Measurements from ENCODE around the gene ZNF524. TPM values are rescaled to one million over a fixed set of nuclear protein-coding genes. Genes with fewer than 3 reads are reported as not detected.
A peak's percentile ranks its signal among the peaks of the same experiment; 100 is the strongest.

Gene ZNF524, protein sequence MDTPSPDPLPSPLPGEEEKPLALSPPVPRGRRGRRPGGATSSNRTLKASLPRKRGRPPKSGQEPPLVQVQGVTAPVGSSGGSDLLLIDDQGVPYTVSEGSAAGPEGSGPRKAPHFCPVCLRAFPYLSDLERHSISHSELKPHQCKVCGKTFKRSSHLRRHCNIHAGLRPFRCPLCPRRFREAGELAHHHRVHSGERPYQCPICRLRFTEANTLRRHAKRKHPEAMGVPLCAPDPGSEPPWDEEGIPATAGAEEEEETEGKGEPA
- total RNA-seq, result 10 to 100 TPM; 30.2 to 54.8 TPM

DNA sequence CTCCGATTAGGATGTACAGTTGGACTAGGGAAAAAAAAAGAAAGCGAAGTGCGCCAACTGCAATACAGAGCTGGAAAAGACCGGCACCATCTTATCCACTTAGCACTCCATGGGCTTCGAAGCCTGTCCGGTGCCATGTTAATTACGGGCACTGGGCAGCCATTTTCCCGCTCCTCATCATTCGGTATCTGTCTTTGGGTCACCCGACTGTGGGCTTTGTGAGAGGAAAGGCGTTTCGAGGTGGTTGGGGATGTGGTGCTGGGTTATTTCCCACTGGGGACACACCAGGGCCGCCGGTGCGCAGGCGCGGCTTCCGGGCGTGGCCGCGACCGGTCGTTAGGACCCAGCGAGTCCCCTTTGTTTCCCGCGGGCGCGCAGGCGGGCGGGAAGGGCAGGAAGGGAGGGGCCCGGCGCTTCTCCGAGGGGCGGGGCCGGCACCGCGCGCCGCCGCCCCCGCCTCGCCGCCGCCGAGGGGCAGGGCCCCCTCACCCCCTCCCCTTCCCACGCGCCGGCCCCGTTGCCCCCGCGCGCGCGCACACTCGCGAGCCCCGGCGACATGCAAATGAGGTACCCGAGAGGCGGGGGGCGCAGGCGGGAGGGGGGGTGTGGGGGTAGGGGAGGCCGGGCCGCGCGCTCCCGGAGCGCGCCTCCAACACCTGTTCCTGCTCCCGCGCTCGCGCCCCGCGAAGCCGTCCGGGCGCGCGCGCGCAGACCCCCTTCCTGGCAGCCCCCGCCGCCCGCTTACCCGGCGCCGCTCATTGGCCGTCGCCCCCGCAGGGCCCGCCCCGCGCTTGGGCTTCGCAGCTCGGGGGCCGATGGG lies at the start of gene ZNF524:
Gene ZNF524 (plus strand): TSS at position 447 of the 820 bp plus-strand sequence. CDS start 1,825 bp downstream, outside the sequence.
- H3K27ac ChIP-seq, result peak within 1 kb of the TSS; percentile 92 to 98
- peak; percentile 84 for DNase-seq (ENCODE audit: low spot score)
- intact Hi-C loops (cut with DNase I), result loop anchor here (10.0 kb wide), 1 partner anchor 485 kb away; the partner anchor contains the start of gene PPP1R12C
- no peaks in the 10 kb centered on the region for H3K36me3 ChIP-seq
- peaks cover 4% of the 10 kb centered on the region for H3K4me1 ChIP-seq (replicated peaks)
- no peaks in the 10 kb centered on the region for H3K9me3 ChIP-seq
- H3K27me3 ChIP-seq (replicated peaks; ENCODE audit: insufficient read depth), result no peaks in the 10 kb centered on the region
- TF ChIP-seq, protein P1, sequence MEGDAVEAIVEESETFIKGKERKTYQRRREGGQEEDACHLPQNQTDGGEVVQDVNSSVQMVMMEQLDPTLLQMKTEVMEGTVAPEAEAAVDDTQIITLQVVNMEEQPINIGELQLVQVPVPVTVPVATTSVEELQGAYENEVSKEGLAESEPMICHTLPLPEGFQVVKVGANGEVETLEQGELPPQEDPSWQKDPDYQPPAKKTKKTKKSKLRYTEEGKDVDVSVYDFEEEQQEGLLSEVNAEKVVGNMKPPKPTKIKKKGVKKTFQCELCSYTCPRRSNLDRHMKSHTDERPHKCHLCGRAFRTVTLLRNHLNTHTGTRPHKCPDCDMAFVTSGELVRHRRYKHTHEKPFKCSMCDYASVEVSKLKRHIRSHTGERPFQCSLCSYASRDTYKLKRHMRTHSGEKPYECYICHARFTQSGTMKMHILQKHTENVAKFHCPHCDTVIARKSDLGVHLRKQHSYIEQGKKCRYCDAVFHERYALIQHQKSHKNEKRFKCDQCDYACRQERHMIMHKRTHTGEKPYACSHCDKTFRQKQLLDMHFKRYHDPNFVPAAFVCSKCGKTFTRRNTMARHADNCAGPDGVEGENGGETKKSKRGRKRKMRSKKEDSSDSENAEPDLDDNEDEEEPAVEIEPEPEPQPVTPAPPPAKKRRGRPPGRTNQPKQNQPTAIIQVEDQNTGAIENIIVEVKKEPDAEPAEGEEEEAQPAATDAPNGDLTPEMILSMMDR (IDR thresholded peaks at IDR 0.05), result no peak
- peak; percentile 44 for TF ChIP-seq POLR2AphosphoS5 (IDR thresholded peaks at IDR 0.05)
- peak within 1 kb of the TSS; percentile 53 to 87 for H3K4me3 ChIP-seq
- under 1% methylated on average over 23 of the region's 97 CpGs for WGBS

DNA sequence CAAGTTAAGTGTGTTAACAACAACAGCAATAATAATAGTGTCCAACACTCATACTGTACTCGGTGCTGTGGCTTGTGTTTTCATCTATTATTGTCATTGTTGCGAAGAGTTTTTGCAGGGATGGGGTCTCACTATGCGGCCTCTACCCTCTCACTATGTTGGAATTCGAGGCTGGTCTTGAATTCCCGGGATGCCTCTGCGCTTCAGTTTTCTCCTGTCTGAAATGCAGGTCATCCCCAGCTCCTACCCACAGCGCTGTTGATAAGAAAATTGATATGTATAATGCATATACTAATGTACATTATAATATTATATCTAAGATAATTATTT lies 49.8 kb upstream of the ZNF524 start:
- H3K4me1 ChIP-seq (replicated peaks), result no peaks in the 10 kb centered on the region
- intact Hi-C loops (cut with DNase I), result no loop called here
- H3K27ac ChIP-seq, result no peak overlapping the region
- no peak for TF ChIP-seq POLR2AphosphoS5 (IDR thresholded peaks at IDR 0.05)
- H3K27me3 ChIP-seq (replicated peaks; ENCODE audit: insufficient read depth), result no peaks in the 10 kb centered on the region
- no peaks in the 10 kb centered on the region for H3K9me3 ChIP-seq
- no peaks in the 10 kb centered on the region for H3K36me3 ChIP-seq
- no peak overlapping the region for H3K4me3 ChIP-seq
- WGBS, result 65% methylated on average over 7 of the region's 7 CpGs
- no peak for DNase-seq (ENCODE audit: low spot score)

DNA sequence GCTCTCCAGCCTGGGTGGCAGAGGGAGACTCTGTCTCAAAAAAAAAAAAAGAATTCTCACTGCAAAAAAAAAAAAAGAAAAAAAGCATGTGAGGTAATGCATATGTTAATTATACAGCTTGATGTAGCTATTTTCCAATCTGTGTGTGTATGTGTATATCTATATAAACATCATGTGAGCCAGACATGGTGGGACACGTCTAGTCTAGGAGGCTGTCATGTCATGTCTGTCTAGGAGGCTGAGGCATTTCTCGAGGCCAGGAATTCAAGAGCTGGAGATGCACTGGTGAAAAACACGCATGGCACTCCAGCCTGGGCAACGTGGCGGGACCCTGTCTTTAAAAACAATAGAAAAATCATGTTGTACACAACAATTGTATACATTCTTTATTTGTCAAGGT lies 47.9 kb upstream of the ZNF524 start:
- H3K4me1 ChIP-seq (replicated peaks), result no peaks in the 10 kb centered on the region
- WGBS, result 50% methylated on average over 5 of the region's 5 CpGs
- no peak for DNase-seq (ENCODE audit: low spot score)
- H3K36me3 ChIP-seq, result no peaks in the 10 kb centered on the region
- TF ChIP-seq, protein P1 (IDR thresholded peaks at IDR 0.05), result no peak
- no peak for TF ChIP-seq POLR2AphosphoS5 (IDR thresholded peaks at IDR 0.05)
- no peak for TF ChIP-seq POLR2A (IDR thresholded peaks at IDR 0.05)
- no peak overlapping the region for H3K4me3 ChIP-seq
- intact Hi-C loops (cut with DNase I), result no loop called here
- H3K27ac ChIP-seq, result no peak overlapping the region
- no peaks in the 10 kb centered on the region for H3K27me3 ChIP-seq (replicated peaks; ENCODE audit: insufficient read depth)
- H3K9me3 ChIP-seq, result no peaks in the 10 kb centered on the region

- 27% methylated on average over 13 of the region's 13 CpGs for WGBS
- TF ChIP-seq, protein P1 (IDR thresholded peaks at IDR 0.05), result no peak
- TF ChIP-seq POLR2A (IDR thresholded peaks at IDR 0.05) (no peak), POLR2AphosphoS5 (IDR thresholded peaks at IDR 0.05) (no peak)
- DNase-seq (ENCODE audit: low spot score), result no peak
- intact Hi-C loops (cut with DNase I), result no loop called here
- H3K4me1 ChIP-seq (replicated peaks), result no peaks in the 10 kb centered on the region
- no peak overlapping the region for H3K27ac ChIP-seq
- H3K36me3 ChIP-seq, result no peaks in the 10 kb centered on the region
- H3K27me3 ChIP-seq (replicated peaks; ENCODE audit: insufficient read depth), result no peaks in the 10 kb centered on the region
- no peak overlapping the region for H3K4me3 ChIP-seq
- H3K9me3 ChIP-seq, result no peaks in the 10 kb centered on the region
These were observed 47.5 kb upstream of the ZNF524 start for GRCh38 chr19:55552620-55553019.

DNA sequence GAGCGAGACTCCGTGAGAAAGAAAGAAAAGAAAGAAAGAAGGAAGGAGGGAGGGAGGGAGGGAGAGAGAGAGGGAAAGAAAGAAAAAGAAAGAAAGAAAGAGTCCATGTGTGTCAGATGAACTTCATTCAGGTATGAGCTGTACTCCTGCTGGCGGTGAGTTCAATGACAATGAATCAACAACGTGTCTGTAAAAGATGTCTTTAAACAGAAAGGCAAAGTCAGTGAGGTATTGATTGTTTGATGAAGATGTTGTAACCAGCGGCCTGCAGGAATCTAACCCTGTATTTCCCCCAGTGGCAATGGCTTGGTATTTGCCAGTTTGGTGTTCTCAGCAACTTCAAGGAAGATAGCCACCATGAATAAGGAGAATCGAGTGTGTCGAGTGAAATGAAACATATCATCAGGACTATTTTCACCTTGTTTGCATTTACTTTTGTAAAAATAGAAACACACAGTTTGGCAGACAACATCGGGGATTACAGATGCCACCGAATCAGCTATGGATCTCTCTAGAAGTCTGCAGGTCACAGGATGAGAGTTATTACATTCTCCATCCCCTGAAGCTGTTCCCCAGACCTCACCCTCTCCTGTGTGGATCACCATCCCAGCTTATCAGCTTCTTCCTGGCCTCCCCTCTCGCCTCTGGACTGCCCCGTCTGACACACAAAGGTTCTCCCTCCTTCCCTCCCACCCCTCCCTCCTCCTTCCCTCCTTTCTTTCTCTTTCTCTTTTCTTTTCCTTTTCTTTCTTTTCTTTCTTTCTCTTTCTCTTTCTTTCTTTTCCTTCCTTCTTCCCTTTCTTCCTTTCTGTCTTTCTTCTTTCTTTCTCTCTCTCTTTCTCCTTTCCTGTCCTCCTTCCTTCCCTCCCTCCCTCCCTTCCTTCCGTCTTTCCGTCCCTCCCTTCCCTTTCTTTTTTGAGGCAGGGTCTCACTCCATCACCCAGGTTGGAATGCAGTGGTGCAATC lies 46.6 kb upstream of the ZNF524 start:
- intact Hi-C loops (cut with DNase I), result no loop called here
- Histone ChIP-seq H3K9me3 (no peaks in the 10 kb centered on the region), H3K4me3 (no peak overlapping the region), H3K4me1 (replicated peaks) (no peaks in the 10 kb centered on the region), H3K27ac (no peak overlapping the region), H3K36me3 (no peaks in the 10 kb centered on the region), H3K27me3 (replicated peaks; ENCODE audit: insufficient read depth) (no peaks in the 10 kb centered on the region)
- 50% methylated on average over 13 of the region's 13 CpGs for WGBS
- no peak for DNase-seq (ENCODE audit: low spot score)
- TF ChIP-seq POLR2AphosphoS5 (IDR thresholded peaks at IDR 0.05) (no peak), POLR2A (IDR thresholded peaks at IDR 0.05) (no peak)
- TF ChIP-seq, protein P1 (IDR thresholded peaks at IDR 0.05), result no peak

Measured in prostate gland (tissue), 2 donors.